22Rv1 (cell line): ENCODE measurements around the gene HOXD9.

Source experiments
- CTCF ChIP-seq: fragments of 450-650 bp; IDR thresholded peaks from 2 replicates; pipeline ENCODE4 v1.5.1; 2017; ENCODE audit warnings: mild to moderate bottlenecking
- ZFX ChIP-seq: fragments of 450-650 bp; IDR thresholded peaks from 2 replicates; pipeline ENCODE4 v1.6.1; 2017; ENCODE audit warnings: antibody characterized with exemption, borderline replicate concordance

- no peak for TF ChIP-seq CTCF
- TF ChIP-seq ZFX = no peak
Observed at GRCh38 chr2:176081837-176082524, 40.5 kb upstream of the HOXD9 start.
